ENCODE results near the gene EMP2.

Gene EMP2

DNA sequence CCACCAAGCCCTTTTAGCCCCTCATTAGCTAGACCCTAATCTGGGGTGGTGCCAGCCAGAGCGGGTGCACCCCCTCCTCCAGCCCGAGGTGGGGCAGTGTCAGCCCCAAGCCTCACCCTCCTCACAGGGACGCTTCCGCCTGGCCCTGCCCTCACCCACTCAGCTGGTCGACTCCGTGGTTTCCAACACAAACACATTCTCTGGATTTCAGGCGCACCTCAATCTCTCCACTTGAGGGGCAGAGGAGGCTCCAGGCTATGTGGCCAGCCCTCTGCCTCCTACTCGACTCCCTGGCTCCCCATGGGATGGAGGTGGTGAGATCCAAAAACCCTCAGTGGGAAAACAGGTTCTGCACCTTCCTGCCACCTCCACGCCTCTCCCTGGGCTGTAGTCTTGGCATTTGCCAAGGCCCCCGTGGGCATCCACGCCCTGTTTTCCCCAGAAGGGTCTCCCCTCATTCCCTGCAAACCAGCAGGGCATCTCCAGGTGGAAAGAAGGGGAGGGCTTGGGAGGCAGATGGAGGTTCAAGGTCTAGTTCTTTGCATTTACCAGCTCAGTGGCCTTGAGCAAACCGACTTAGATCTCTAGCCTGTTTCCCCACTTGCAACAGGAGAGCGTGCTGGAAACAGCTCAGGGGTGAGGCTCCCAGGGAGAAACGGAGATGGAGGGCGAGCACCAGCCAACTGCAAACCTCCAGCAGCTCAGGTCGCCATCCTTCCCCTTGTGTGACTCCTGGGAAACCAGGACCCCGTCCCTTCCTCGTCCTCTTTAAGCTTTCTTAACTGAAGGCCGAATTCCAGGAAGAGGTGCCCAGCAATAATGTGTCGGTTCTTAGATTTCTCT, 1.7 kb downstream of the EMP2 start:
- Histone ChIP-seq H3K27ac (ENCODE audit: low read length) (no peak overlapping the region), H3K9me3 (ENCODE audit: control insufficient read depth, insufficient read depth, low read length) (no peaks in the 10 kb centered on the region), H3K27me3 (ENCODE audit: control insufficient read depth, insufficient read depth, low read length) (no peaks in the 10 kb centered on the region), H3K4me3 (ENCODE audit: low read length) (no peak overlapping the region), H3K36me3 (ENCODE audit: control insufficient read depth, insufficient read depth, low read length) (no peaks in the 10 kb centered on the region), H3K4me1 (ENCODE audit: control insufficient read depth, insufficient read depth, low read length) (peaks cover 14% of the 10 kb centered on the region)
- WGBS (ENCODE audit: insufficient coverage, insufficient read length), result no CpG with 5 or more reads among the region's 20 CpGs
- no peak for DNase-seq (ENCODE audit: low read depth, low spot score)

DNA sequence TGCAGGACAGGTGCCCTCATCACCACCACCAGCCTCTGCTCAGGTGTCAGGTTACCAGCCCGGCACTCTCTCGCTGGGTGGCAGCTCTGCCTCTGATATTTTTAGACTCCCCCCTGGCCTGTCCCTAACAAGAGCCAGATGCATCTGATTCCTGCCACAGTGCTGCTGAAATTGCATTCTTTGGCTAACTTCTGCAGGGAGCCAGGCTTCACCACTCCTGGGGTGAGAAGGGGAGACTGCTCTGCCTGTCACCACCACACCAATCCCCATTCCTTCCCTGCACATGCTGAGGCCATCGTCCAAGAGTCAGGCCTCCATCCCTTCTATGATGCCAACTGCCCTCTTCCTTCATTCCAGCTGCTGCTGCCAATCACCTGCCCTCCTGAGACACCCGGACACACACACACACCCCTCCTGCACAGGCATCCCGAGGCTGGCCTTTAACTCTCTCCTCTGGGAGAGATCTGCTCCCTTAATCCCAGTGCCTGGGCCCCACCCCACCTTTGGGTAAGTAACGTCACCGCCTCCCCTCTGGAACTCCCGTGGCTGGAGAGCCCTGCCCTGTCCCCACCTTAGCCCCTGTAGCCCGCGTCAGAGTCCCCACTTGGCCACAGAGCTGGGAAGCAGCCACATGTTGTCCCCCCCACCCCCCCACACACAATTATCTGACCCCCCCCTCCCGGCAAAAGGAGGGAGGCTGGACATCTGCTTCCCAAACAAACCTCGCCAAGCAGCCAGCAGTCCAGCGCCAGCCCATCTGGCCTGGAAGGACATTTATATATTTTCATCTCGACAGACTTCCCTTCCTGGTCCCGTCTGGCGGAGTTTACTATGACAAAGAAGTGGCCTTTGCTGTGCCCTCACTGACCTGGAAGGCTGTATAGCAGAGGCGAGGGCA, 2.8 kb downstream of the EMP2 start:
- H3K4me1 ChIP-seq (ENCODE audit: control insufficient read depth, insufficient read depth, low read length), result peaks cover 14% of the 10 kb centered on the region
- H3K36me3 ChIP-seq (ENCODE audit: control insufficient read depth, insufficient read depth, low read length), result no peaks in the 10 kb centered on the region
- no peak for DNase-seq (ENCODE audit: low read depth, low spot score)
- no peak overlapping the region for H3K27ac ChIP-seq (ENCODE audit: low read length)
- no peak overlapping the region for H3K4me3 ChIP-seq (ENCODE audit: low read length)
- WGBS (ENCODE audit: insufficient coverage, insufficient read length), result no CpG with 5 or more reads among the region's 17 CpGs
- H3K9me3 ChIP-seq (ENCODE audit: control insufficient read depth, insufficient read depth, low read length), result no peaks in the 10 kb centered on the region
- H3K27me3 ChIP-seq (ENCODE audit: control insufficient read depth, insufficient read depth, low read length), result no peaks in the 10 kb centered on the region

DNA sequence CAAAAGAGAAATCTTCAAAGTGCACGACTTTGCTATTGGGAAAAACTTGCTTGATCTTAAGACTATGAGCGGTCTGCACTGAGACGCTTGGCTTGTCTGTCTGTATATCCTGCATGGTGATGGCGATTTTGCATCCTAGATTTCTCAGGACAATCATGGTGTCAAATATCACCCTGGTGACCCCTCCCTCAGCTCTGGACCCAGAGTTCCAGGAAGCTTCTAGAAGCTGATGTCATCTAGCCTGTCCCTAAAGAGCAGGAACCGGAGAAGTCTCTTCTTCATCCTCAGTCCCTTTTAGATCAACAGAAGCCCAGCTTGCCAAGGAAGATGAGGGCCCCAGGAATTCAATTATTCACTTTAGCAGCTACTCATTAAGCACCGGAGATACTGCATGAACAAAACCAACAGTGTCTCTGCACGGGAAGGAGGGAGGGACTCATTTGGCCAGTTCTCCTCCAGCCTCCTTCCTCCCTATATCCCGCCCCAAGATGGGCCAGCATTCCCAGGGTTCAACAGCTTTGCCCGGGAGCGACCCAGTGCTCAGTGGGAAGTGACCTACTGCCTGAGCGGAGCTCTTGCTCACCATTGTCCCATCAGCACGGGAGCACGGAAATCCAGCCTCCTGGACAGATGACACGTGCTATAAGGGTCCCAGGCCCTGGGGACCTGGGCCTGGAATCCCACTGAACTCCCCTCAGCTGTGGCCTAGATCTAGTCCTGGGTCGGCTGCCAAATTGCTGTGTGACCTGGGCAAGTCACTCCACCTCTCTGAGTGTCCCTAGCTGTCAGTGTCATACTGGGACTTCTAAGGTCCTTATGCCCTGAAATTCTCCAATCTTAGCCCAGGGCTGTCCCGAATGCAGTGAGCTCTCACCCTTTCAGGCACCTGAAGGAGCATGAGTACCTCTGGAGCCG, 3.8 kb downstream of the EMP2 start:
- H3K27ac ChIP-seq (ENCODE audit: low read length), result no peak overlapping the region
- WGBS (ENCODE audit: insufficient coverage, insufficient read length), result no CpG with 5 or more reads among the region's 17 CpGs
- peaks cover 14% of the 10 kb centered on the region for H3K4me1 ChIP-seq (ENCODE audit: control insufficient read depth, insufficient read depth, low read length)
- no peak overlapping the region for H3K4me3 ChIP-seq (ENCODE audit: low read length)
- no peaks in the 10 kb centered on the region for H3K27me3 ChIP-seq (ENCODE audit: control insufficient read depth, insufficient read depth, low read length)
- no peaks in the 10 kb centered on the region for H3K36me3 ChIP-seq (ENCODE audit: control insufficient read depth, insufficient read depth, low read length)
- no peak for DNase-seq (ENCODE audit: low read depth, low spot score)
- H3K9me3 ChIP-seq (ENCODE audit: control insufficient read depth, insufficient read depth, low read length), result no peaks in the 10 kb centered on the region

DNA sequence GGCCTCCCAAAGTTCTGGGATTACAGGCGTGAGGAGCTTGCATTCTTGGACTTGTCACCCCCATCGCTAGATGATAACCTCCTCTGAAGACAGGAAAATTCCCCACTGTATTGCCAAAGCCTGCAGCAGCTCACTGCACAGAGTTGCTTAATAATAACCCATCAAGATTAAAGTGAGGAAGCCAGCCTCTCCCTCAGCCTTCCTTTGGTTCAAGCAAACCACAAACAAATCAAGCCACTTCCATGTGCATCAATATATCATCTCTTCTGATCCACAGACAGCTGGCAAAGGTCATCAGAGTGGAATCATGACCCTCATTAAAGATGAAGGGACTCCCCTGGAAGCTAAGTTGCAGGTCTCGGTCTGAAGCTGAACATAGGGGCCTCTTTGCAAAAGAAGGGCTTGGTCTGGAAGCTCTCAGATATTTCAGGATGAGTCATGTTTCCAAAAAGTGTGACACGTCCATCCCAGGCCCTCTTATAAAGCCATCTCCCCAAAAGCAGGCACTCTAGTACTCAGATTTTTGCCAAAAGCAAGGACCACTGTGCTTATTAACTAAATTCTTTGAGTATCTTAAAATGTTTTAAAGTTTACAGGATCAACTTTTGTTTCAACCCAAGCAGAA, 4.8 kb downstream of the EMP2 start:
- Histone ChIP-seq H3K9me3 (ENCODE audit: control insufficient read depth, insufficient read depth, low read length) (no peaks in the 10 kb centered on the region), H3K4me1 (ENCODE audit: control insufficient read depth, insufficient read depth, low read length) (peaks cover 12% of the 10 kb centered on the region), H3K27ac (ENCODE audit: low read length) (no peak overlapping the region), H3K4me3 (ENCODE audit: low read length) (no peak overlapping the region), H3K36me3 (ENCODE audit: control insufficient read depth, insufficient read depth, low read length) (no peaks in the 10 kb centered on the region), H3K27me3 (ENCODE audit: control insufficient read depth, insufficient read depth, low read length) (no peaks in the 10 kb centered on the region)
- no peak for DNase-seq (ENCODE audit: low read depth, low spot score)
- no CpG with 5 or more reads among the region's 4 CpGs for WGBS (ENCODE audit: insufficient coverage, insufficient read length)

DNA sequence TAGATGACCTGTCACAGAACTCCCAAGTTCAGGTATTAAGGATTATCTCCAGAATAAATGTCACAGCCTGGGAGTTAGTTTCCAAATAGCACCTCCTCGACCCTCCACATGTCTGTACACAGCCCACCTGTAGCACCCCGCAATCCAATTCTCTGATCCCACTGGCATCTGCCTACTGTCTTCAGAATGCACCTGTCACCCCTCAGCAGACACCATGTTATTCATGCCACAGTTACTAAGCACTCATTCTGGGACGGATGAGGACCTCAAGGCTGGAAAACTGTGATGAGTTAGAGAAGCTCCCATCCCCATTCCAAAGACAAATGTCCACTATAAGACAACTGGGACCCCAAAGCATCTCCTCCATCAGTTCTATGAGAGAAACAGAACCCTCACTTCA, 7.8 kb downstream of the EMP2 start:
- H3K4me3 ChIP-seq (ENCODE audit: low read length), result no peak overlapping the region
- H3K27me3 ChIP-seq (ENCODE audit: control insufficient read depth, insufficient read depth, low read length), result no peaks in the 10 kb centered on the region
- no peak for DNase-seq (ENCODE audit: low read depth, low spot score)
- WGBS (ENCODE audit: insufficient coverage, insufficient read length), result no CpG with 5 or more reads among the region's 3 CpGs
- no peaks in the 10 kb centered on the region for H3K9me3 ChIP-seq (ENCODE audit: control insufficient read depth, insufficient read depth, low read length)
- H3K27ac ChIP-seq (ENCODE audit: low read length), result no peak overlapping the region
- no peaks in the 10 kb centered on the region for H3K36me3 ChIP-seq (ENCODE audit: control insufficient read depth, insufficient read depth, low read length)
- H3K4me1 ChIP-seq (ENCODE audit: control insufficient read depth, insufficient read depth, low read length), result peaks cover 8% of the 10 kb centered on the region

DNA sequence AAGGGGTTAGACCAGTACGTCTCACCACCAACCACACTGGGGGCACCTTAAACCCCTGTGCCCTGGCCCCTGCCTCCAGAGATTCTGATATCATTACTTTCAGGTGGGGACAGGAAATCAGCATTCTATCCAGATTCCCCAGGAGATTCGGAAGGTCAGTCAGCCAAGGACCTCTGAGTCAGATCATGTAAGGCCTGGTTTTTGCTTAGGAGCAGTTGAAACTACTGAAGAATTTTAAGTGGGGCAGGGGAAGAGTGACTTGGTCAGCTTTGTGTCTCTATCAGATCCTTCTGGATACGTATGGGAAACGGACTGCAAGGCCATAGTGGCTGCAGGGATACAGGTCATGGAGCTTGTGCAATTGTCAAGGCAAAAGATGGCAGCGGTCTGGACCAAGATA, 9.0 kb downstream of the EMP2 start:
- Histone ChIP-seq H3K36me3 (ENCODE audit: control insufficient read depth, insufficient read depth, low read length) (no peaks in the 10 kb centered on the region), H3K4me1 (ENCODE audit: control insufficient read depth, insufficient read depth, low read length) (no peaks in the 10 kb centered on the region), H3K27me3 (ENCODE audit: control insufficient read depth, insufficient read depth, low read length) (no peaks in the 10 kb centered on the region), H3K27ac (ENCODE audit: low read length) (no peak overlapping the region), H3K4me3 (ENCODE audit: low read length) (no peak overlapping the region), H3K9me3 (ENCODE audit: control insufficient read depth, insufficient read depth, low read length) (no peaks in the 10 kb centered on the region)
- no peak for DNase-seq (ENCODE audit: low read depth, low spot score)
- WGBS (ENCODE audit: insufficient coverage, insufficient read length), result no CpG with 5 or more reads among the region's 5 CpGs

DNA sequence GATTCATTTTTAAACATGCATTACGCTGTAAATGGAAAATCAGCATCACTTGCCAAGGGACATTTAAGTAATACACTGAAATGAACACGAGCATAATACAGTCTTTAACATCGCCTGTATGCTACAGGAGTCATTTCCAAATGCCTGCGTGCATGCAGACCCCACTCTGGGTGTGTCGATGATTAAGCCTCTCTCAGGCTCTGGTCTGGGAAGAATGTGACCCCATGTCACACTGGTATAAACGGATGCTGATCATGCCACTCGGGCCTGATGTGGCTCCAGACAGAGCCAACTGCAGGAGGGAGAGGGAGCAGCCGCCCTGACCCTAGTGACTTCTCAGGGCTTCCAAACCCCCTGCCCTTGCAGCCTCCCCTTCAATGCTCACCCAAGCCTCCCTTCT, 10.8 kb downstream of the EMP2 start:
- Histone ChIP-seq H3K27me3 (ENCODE audit: control insufficient read depth, insufficient read depth, low read length) (no peaks in the 10 kb centered on the region), H3K9me3 (ENCODE audit: control insufficient read depth, insufficient read depth, low read length) (no peaks in the 10 kb centered on the region), H3K4me1 (ENCODE audit: control insufficient read depth, insufficient read depth, low read length) (no peaks in the 10 kb centered on the region), H3K27ac (ENCODE audit: low read length) (no peak overlapping the region), H3K36me3 (ENCODE audit: control insufficient read depth, insufficient read depth, low read length) (no peaks in the 10 kb centered on the region), H3K4me3 (ENCODE audit: low read length) (no peak overlapping the region)
- WGBS (ENCODE audit: insufficient coverage, insufficient read length), result no CpG with 5 or more reads among the region's 8 CpGs
- no peak for DNase-seq (ENCODE audit: low read depth, low spot score)

DNA sequence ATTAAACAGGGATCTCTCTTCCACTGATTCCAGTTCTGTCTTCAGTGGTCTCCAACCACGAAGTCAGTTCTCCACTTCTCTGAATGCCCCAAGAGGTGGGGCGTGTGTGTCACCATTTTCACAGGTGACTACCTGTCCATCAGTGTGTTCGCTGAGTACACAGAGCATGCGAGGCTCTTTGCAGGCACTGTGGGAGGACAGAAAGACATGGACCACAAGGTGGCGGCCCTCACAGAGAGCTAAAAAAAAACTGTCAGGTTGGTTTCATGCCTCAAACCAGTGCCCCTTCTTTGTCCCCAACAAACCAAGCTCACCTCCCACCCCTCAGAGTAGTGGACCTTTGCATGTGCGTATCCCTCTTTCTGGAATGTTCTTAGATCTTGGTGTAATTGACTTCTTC, 13.8 kb downstream of the EMP2 start:
- no peak overlapping the region for H3K27ac ChIP-seq (ENCODE audit: low read length)
- H3K4me1 ChIP-seq (ENCODE audit: control insufficient read depth, insufficient read depth, low read length), result no peaks in the 10 kb centered on the region
- no peaks in the 10 kb centered on the region for H3K36me3 ChIP-seq (ENCODE audit: control insufficient read depth, insufficient read depth, low read length)
- DNase-seq (ENCODE audit: low read depth, low spot score), result no peak
- H3K27me3 ChIP-seq (ENCODE audit: control insufficient read depth, insufficient read depth, low read length), result no peaks in the 10 kb centered on the region
- no CpG with 5 or more reads among the region's 6 CpGs for WGBS (ENCODE audit: insufficient coverage, insufficient read length)
- no peaks in the 10 kb centered on the region for H3K9me3 ChIP-seq (ENCODE audit: control insufficient read depth, insufficient read depth, low read length)
- no peak overlapping the region for H3K4me3 ChIP-seq (ENCODE audit: low read length)

DNA sequence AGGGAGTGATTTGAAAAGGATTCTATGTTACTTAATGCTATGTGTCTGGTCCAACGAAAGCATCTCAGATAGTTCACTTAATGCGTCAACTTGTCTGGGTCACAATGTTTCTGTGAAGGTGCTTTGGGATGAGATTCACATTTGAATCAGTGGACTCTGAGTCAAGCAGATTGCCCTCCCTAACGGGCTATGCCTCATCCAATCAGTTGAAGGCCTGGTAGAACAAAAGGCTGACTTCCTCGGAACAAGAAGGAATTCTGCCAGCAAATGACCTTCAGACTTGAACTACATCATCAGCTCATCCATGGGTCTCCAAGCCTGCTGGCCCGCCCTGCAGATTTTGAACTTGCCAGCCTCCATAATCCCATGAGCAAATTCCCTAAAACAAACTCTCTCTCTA, 15.2 kb downstream of the EMP2 start:
- Histone ChIP-seq H3K4me3 (ENCODE audit: low read length) (no peak overlapping the region), H3K36me3 (ENCODE audit: control insufficient read depth, insufficient read depth, low read length) (no peaks in the 10 kb centered on the region), H3K27ac (ENCODE audit: low read length) (no peak overlapping the region), H3K4me1 (ENCODE audit: control insufficient read depth, insufficient read depth, low read length) (no peaks in the 10 kb centered on the region), H3K9me3 (ENCODE audit: control insufficient read depth, insufficient read depth, low read length) (no peaks in the 10 kb centered on the region), H3K27me3 (ENCODE audit: control insufficient read depth, insufficient read depth, low read length) (no peaks in the 10 kb centered on the region)
- WGBS (ENCODE audit: insufficient coverage, insufficient read length), result no CpG with 5 or more reads among the region's 5 CpGs
- no peak for DNase-seq (ENCODE audit: low read depth, low spot score)

DNA sequence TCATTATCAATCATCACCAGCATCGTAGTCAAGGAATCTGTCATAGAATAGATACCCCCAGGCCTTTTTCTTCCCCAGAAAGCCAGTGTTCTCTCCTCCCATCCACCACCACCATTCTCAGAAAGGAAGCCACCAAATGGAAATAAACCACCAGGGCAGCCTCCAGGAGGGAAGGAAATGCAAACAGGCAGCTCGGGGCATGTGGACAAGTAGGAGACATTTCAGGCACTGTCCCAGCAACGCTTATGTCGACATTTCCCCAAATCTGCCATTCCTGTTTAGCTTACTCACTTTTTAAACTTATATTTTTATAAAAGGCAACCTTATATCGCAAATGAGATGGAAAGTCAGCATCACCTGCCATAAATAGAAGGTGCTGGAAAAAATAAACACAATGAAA, 15.8 kb downstream of the EMP2 start:
- DNase-seq (ENCODE audit: low read depth, low spot score), result no peak
- WGBS (ENCODE audit: insufficient coverage, insufficient read length), result no CpG with 5 or more reads among the region's 5 CpGs
- no peak overlapping the region for H3K27ac ChIP-seq (ENCODE audit: low read length)
- no peaks in the 10 kb centered on the region for H3K9me3 ChIP-seq (ENCODE audit: control insufficient read depth, insufficient read depth, low read length)
- H3K36me3 ChIP-seq (ENCODE audit: control insufficient read depth, insufficient read depth, low read length), result no peaks in the 10 kb centered on the region
- H3K4me1 ChIP-seq (ENCODE audit: control insufficient read depth, insufficient read depth, low read length), result no peaks in the 10 kb centered on the region
- no peak overlapping the region for H3K4me3 ChIP-seq (ENCODE audit: low read length)
- no peaks in the 10 kb centered on the region for H3K27me3 ChIP-seq (ENCODE audit: control insufficient read depth, insufficient read depth, low read length)

Data from iPS DF 6.9 (cell line).